ENCODE results near the gene IRF2. TPM values are rescaled to one million over a fixed set of nuclear protein-coding genes. Genes with fewer than 3 reads are reported as not detected.

IRF2 gene
- total and polyA plus RNA-seq, 2 of the 8 experiments (the other 6 are each of a cell fraction or from before 2014, with no cell fraction given), result 13.8 to 17.0 TPM

- Histone ChIP-seq H3K4ac (replicated peaks; ENCODE audit: insufficient read length, low read depth, low read length) (no peak overlapping the region), H2BK120ac (replicated peaks; ENCODE audit: low read depth, low read length) (peak overlapping the region; percentile 39), H3K79me2 (ENCODE audit: control insufficient read depth in 1 of 2, insufficient read depth in 2 of 2, low read length in 2 of 2) (no peaks in the 10 kb centered on the region), H3K4me3 (ENCODE audit: extremely low read depth in 1 of 4, insufficient read depth in 2 of 4, low read depth in 3 of 4, low read length in 4 of 4) (peak overlapping the region in 1 of 4 experiments; percentile 20; a peak in 1 of 8 replicates), H2BK20ac (ENCODE audit: low read length) (peak overlapping the region; percentile 81), H2AFZ (ENCODE audit: low read length) (no peak overlapping the region), H3K36me3 (ENCODE audit: control insufficient read depth in 2 of 4, insufficient read depth in 4 of 4, low read length in 3 of 4) (peaks cover 2 to 11% (median 6%) of the 10 kb centered on the region in 4 experiments; a peak in 5 of 8 replicates), H3K27me3 (replicated peaks in 1 of 4; ENCODE audit: control insufficient read depth in 3 of 4, extremely low read depth in 1 of 4, insufficient read depth in 3 of 4, low read length in 3 of 4) (no peaks in the 10 kb centered on the region), H3K18ac (ENCODE audit: extremely low read depth, low read length) (peak overlapping the region; percentile 43), H3K79me1 (ENCODE audit: low read depth, low read length) (no peaks in the 10 kb centered on the region), H4K91ac (replicated peaks; ENCODE audit: insufficient read length, low read length) (peak overlapping the region; percentile 86), H2AK5ac (ENCODE audit: low read depth, low read length) (no peak overlapping the region; the same call in 1 of the 2 replicates), H3K4me2 (ENCODE audit: insufficient read depth in 1 of 2, low read depth in 2 of 2, low read length in 2 of 2) (peak overlapping the region; percentile 49 to 57), H4K5ac (ENCODE audit: insufficient read length, low read depth, low read length) (peak overlapping the region; percentile 38), H4K20me1 (replicated peaks in 1 of 2; ENCODE audit: control insufficient read depth in 1 of 2, insufficient read depth in 2 of 2, low read length in 2 of 2) (no peaks in the 10 kb centered on the region), H3K23ac (ENCODE audit: insufficient read length) (no peak overlapping the region), H3K4me1 (replicated peaks in 1 of 4; ENCODE audit: control insufficient read depth in 3 of 4, insufficient read depth in 4 of 4, low read length in 3 of 4) (peaks cover 13 to 29% (median 16%) of the 10 kb centered on the region in 4 experiments), H3K23me2 (ENCODE audit: low read depth, low read length) (no peaks in the 10 kb centered on the region), H2BK5ac (ENCODE audit: low read depth, low read length) (peak overlapping the region; percentile 91), H2BK12ac (ENCODE audit: low read depth, low read length) (peak overlapping the region; percentile 77), H2BK15ac (ENCODE audit: low read length) (peak overlapping the region; percentile 76; the same call in 1 of the 2 replicates), H3K56ac (replicated peaks; ENCODE audit: insufficient read length, low read depth, low read length) (peak overlapping the region; percentile 55), H3K14ac (ENCODE audit: insufficient read length) (no peak overlapping the region), H3K9ac (replicated peaks in 1 of 4; ENCODE audit: extremely low read depth in 1 of 4, low read depth in 3 of 4, low read length in 3 of 4) (peak overlapping the region in 3 of 4 experiments; percentile 1 to 8 (median 3); a peak in 1 of 7 replicates), H3K9me3 (ENCODE audit: insufficient read depth in 2 of 2, low read depth in 1 of 2, low read length in 1 of 2) (no peaks in the 10 kb centered on the region), H3K27ac (ENCODE audit: low read depth, low read length) (peak overlapping the region; percentile 67), H4K8ac (ENCODE audit: extremely low read depth, insufficient read depth, low read length) (peak overlapping the region; percentile 60; the same call in 1 of the 2 replicates)
- ChIA-PET CTCF (ENCODE audit: partially characterized antibody) (interaction anchor here (0.6 to 1.0 kb wide), 3 partner anchors 9 to 75 kb away, joined by 3 read pairs; no protein-coding TSS in a partner anchor), POLR2A (ENCODE audit: partially characterized antibody) (interaction anchor here (0.5 to 1.8 kb wide), 2 partner anchors 13 to 28 kb away, joined by 4 to 6 read pairs; no protein-coding TSS in a partner anchor)
- DNase-seq (ENCODE audit: low read depth in 1 of 2, low spot score in 2 of 2) (peak in 1 of 2 experiments; percentile 52), FAIRE-seq (no peak)
- 62% methylated on average over 12 of the region's 12 CpGs; no CpG with 5 or more reads in 1 of the 2 experiments for WGBS, 2 experiments (ENCODE audit: extremely low coverage in 1 of 2, insufficient coverage in 1 of 2, insufficient read length in 1 of 2, insufficient replicate concordance in 2 of 2, low coverage in 1 of 2, low lambda C conversion rate in 2 of 2, missing lambda C conversion rate in 1 of 2)
- TF ChIP-seq SP2 (IDR thresholded peaks at IDR 0.05; ENCODE audit: low read length), result no peak
- TF ChIP-seq ATF2 (IDR thresholded peaks at IDR 0.05; ENCODE audit: low read length), result 0 out of 2 replicates have a peak, but pooled peaks have one; percentile 6
- no peak for TF ChIP-seq HDAC6 (IDR thresholded peaks at IDR 0.05; ENCODE audit: low read depth, low read length)
- no peak; the same call in 1 of the 2 replicates for TF ChIP-seq MAFK (IDR thresholded peaks at IDR 0.05; ENCODE audit: low read depth, low read length)
Observed at GRCh38 chr4:184402239-184402638, 72.1 kb downstream of the IRF2 start.
